B cell (primary cell): ENCODE data around the gene ARHGAP22. TPM values are rescaled to one million over a fixed set of nuclear protein-coding genes. Genes with fewer than 3 reads are reported as not detected.

ENCODE experiments used
- ATAC-seq: fragments of 200-7000 bp; cut with Tn5 transposase; one replicate; pipeline ENCODE4 v1.10.0; 2021; ENCODE audit warnings: low read depth, mild to moderate bottlenecking, moderate number of reproducible peaks, moderate library complexity
- CTCF ChIA-PET: fragments of 350-600 bp; sonication (Branson Sonifier 250); formaldehyde crosslinking; loops from one replicate; lab custom pipeline; 2021; ENCODE audit warnings: antibody characterized with exemption, inconsistent platforms; lab: Charles Lee
- POLR2A ChIA-PET: fragments of 350-600 bp; sonication (Branson Sonifier 250); formaldehyde crosslinking; loops from one replicate; lab custom pipeline; 2021; ENCODE audit warnings: antibody characterized with exemption; lab: Charles Lee
- DNase-seq: peaks from one replicate; pipeline ENCODE4 v3.0.0; 2013
- H2AFZ ChIP-seq: 2 replicates; pipeline ENCODE4 v1.6.1; 2012; ENCODE audit warnings: mild to moderate bottlenecking, low read depth, low read length; ENCODE audit not compliant: insufficient read depth, poor library complexity, severe bottlenecking
- H3K27ac ChIP-seq, 2 donors: 1 replicate in 1 of 2; 2 replicates in 1 of 2; pipeline ENCODE4 v1.5.1; 2012 to 2013; ENCODE audit warnings: low read length in 2 of 2, mild to moderate bottlenecking in 2 of 2, moderate library complexity in 1 of 2
- H3K27me3 ChIP-seq, 4 experiments: fragments of 200-600 bp in 1 of 4; sonication (generic) in 1 of 4; replicated peaks in 1 of 4; 1 replicate in 2 of 4; 2 replicates in 2 of 4; pipeline versions ENCODE4 v1.6.1 to v1.7.0; 2013 to 2016; ENCODE audit warnings: low read length in 3 of 4, mild to moderate bottlenecking in 2 of 4, mixed read lengths in 1 of 4, moderate library complexity in 1 of 4; ENCODE audit not compliant: insufficient read depth in 4 of 4, control insufficient read depth in 3 of 4; ENCODE audit errors: control extremely low read depth in 1 of 4
- H3K36me3 ChIP-seq, 2 experiments: replicated peaks in 1 of 2; 1 replicate in 1 of 2; 2 replicates in 1 of 2; pipeline versions ENCODE4 v1.6.1 to v1.7.1; 2013; ENCODE audit warnings: low read length in 1 of 2; ENCODE audit not compliant: insufficient read depth in 2 of 2, control insufficient read depth in 1 of 2; ENCODE audit errors: control extremely low read depth in 1 of 2, extremely low read depth in 1 of 2
- H3K4me1 ChIP-seq, 2 donors: fragments of 200-600 bp in 1 of 2; sonication (generic) in 1 of 2; 1 replicate in 1 of 2; 2 replicates in 1 of 2; pipeline versions ENCODE4 v1.5.1 to v1.6.1; 2013 to 2017; ENCODE audit warnings: low read length in 2 of 2; ENCODE audit not compliant: control insufficient read depth in 2 of 2, insufficient read depth in 2 of 2
- H3K4me2 ChIP-seq: replicated peaks from 2 replicates; pipeline ENCODE3; 2012; ENCODE audit warnings: mild to moderate bottlenecking, low read depth, low read length; ENCODE audit not compliant: poor library complexity, severe bottlenecking
- H3K4me3 ChIP-seq, 5 experiments: fragments of 200-600 bp in 1 of 5; sonication (generic) in 1 of 5; 1 replicate in 3 of 5; 2 replicates in 2 of 5; pipeline versions ENCODE4 v1.5.1 to v1.7.0; 2011 to 2016; ENCODE audit warnings: low read length in 4 of 5, mild to moderate bottlenecking in 4 of 5, low read depth in 2 of 5, control low read depth in 1 of 5, moderate library complexity in 1 of 5; ENCODE audit not compliant: insufficient read depth in 1 of 5; ENCODE audit errors: control extremely low read depth in 1 of 5, extremely low read depth in 1 of 5
- H3K79me2 ChIP-seq: fragments of 200-600 bp; sonication (generic); one replicate; pipeline ENCODE4 v1.6.0; 2016; ENCODE audit warnings: low read length; ENCODE audit not compliant: control insufficient read depth, insufficient read depth
- H3K9ac ChIP-seq: fragments of 200-600 bp; sonication (generic); 2 replicates; pipeline ENCODE4 v1.6.1; 2017; ENCODE audit warnings: mild to moderate bottlenecking, low read length, moderate library complexity
- H3K9me3 ChIP-seq, 3 donors: one replicate each; pipeline versions ENCODE4 v1.6.1 to v1.7.1; 2013; ENCODE audit warnings: low read length in 2 of 3; ENCODE audit not compliant: control insufficient read depth in 2 of 3, insufficient read depth in 1 of 3; ENCODE audit errors: control extremely low read depth in 1 of 3
- H4K20me1 ChIP-seq: 2 replicates; pipeline ENCODE4 v1.6.0; 2012; ENCODE audit warnings: mild to moderate bottlenecking, low read length; ENCODE audit not compliant: insufficient read depth, control insufficient read depth, poor library complexity, severe bottlenecking
- H3K27ac Mint-ChIP-seq: one replicate; pipeline ENCODE4 v1.8.0; 2021; ENCODE audit warnings: mixed read lengths
- H3K27me3 Mint-ChIP-seq: one replicate; pipeline ENCODE4 v1.8.0; 2021; ENCODE audit warnings: mixed read lengths
- H3K4me1 Mint-ChIP-seq: one replicate; pipeline ENCODE4 v1.8.0; 2021; ENCODE audit warnings: mixed read lengths
- H3K4me3 Mint-ChIP-seq: one replicate; pipeline ENCODE4 v1.8.0; 2021; ENCODE audit warnings: mixed read lengths
- H3K9me3 Mint-ChIP-seq: one replicate; pipeline ENCODE4 v1.8.0; 2022; ENCODE audit warnings: mixed read lengths; ENCODE audit not compliant: insufficient read depth
- CTCF ChIP-seq: fragments of 200-600 bp; IDR thresholded peaks from one replicate; pipeline ENCODE4 v1.8.0; 2022; ENCODE audit warnings: antibody characterized with exemption, mild to moderate bottlenecking
- EZH2 ChIP-seq: IDR thresholded peaks from 2 replicates; pipeline ENCODE4 v1.6.1; 2012; ENCODE audit warnings: borderline replicate concordance, low read depth, mild to moderate bottlenecking, moderate library complexity, low read length; ENCODE audit not compliant: insufficient read depth, poor library complexity, severe bottlenecking
- WGBS: methylation state at CpG from one replicate; pipeline ENCODE4 v1.1.5; 2013; ENCODE audit warnings: missing lambda C conversion rate; ENCODE audit not compliant: insufficient coverage; 5-methylcytosine and 5-hydroxymethylcytosine counted together
- intact Hi-C: fragments of 100-400 bp; cut with micrococcal nuclease; formaldehyde crosslinking; loops from one replicate; pipeline ENCODE4 v1.10.0; 2022
- polyA plus RNA-seq: library from polyadenylated mRNA; depleted of rRNA; stranded (reverse); fragments of >200 nt; gene quantifications from 2 replicates; pipeline ENCODE4 v1.2.3, GENCODE V29; 2012
- total RNA-seq, 2 donors: library from RNA; stranded (reverse); fragments of 120-200 nt in 1 of 2; gene quantifications; 1 replicate in 1 of 2; 2 replicates in 1 of 2; pipeline versions ENCODE4 v1.2.3 to v1.2.4, GENCODE V29; 2013 to 2022

The ARHGAP22 gene
- total and polyA plus RNA-seq, 2 donors (not counting 1 experiment from before 2014, with no cell fraction given), result 1.9 to 2.0 TPM

GRCh38 chr10:48632166-48632565 is 27.3 kb upstream of the ARHGAP22 start:
- peaks cover 37% of the 10 kb centered on the region for H3K4me1 Mint-ChIP-seq
- POLR2A ChIA-PET, result no interaction called here
- intact Hi-C loops, result no loop called here

More at GRCh38 chr10:48632166-48632565, 27.3 kb upstream of the ARHGAP22 start:
- Histone ChIP-seq H2AFZ (no peak overlapping the region), H3K27ac (no peak overlapping the region), H4K20me1 (peaks cover 30% of the 10 kb centered on the region), H3K9ac (no peak overlapping the region), H3K36me3 (no peaks in the 10 kb centered on the region), H3K9me3 (peaks cover 0 to 7% (median 0%) of the 10 kb centered on the region in 3 donors), H3K79me2 (no peaks in the 10 kb centered on the region), H3K4me3 (no peak overlapping the region), H3K27me3 (peaks cover 0 to 26% (median 10%) of the 10 kb centered on the region in 4 experiments), H3K4me2 (no peak overlapping the region), H3K4me1 (peaks cover 36 to 40% of the 10 kb centered on the region in 2 donors)
- Mint-ChIP-seq H3K27ac (peak overlapping the region; percentile 20), H3K4me3 (no peak overlapping the region), H3K9me3 (peaks cover 2% of the 10 kb centered on the region), H3K27me3 (peaks cover 19% of the 10 kb centered on the region)
- ATAC-seq (no peak), DNase-seq (no peak)
- 100% methylated on average over 1 of the region's 1 CpG for WGBS
- TF ChIP-seq EZH2 (no peak), CTCF (no peak)
- CTCF ChIA-PET, result interaction anchor here (2.4 to 10.3 kb wide), 3 partner anchors 17 to 25 kb away, joined by 6 to 100 read pairs (median 53); partner anchors contain the start of gene ARHGAP22
